Aorta (tissue), 5 donors: ENCODE measurements around the gene LRP1B. TPM values are rescaled to one million over a fixed set of nuclear protein-coding genes. Genes with fewer than 3 reads are reported as not detected.

Source experiments
- ATAC-seq: fragments of 200-7000 bp; cut with Tn5 transposase; one replicate; pipeline ENCODE4 v1.9.1; 2022; ENCODE audit warnings: moderate library complexity; ENCODE audit not compliant: low FRiP score
- DNase-seq, 2 donors: peaks; one replicate each; pipeline ENCODE4 v3.0.0-alpha.2; 2020
- H3K27ac ChIP-seq, 2 donors: one replicate each; pipeline ENCODE4 v1.5.1; 2013; ENCODE audit warnings: low read length in 2 of 2, mild to moderate bottlenecking in 2 of 2, moderate library complexity in 2 of 2, control low read depth in 1 of 2, inconsistent platforms in 1 of 2, low read depth in 1 of 2
- H3K27me3 ChIP-seq, 2 donors: one replicate each; pipeline ENCODE4 v1.6.1; 2013; ENCODE audit warnings: control low read depth in 1 of 2, low read length in 1 of 2, mild to moderate bottlenecking in 1 of 2, moderate library complexity in 1 of 2; ENCODE audit not compliant: insufficient read depth in 2 of 2, control insufficient read depth in 1 of 2
- H3K36me3 ChIP-seq, 2 donors: one replicate each; pipeline ENCODE4 v1.6.1; 2013; ENCODE audit warnings: control low read depth in 1 of 2, low read length in 1 of 2, mild to moderate bottlenecking in 1 of 2; ENCODE audit not compliant: insufficient read depth in 2 of 2, control insufficient read depth in 1 of 2
- H3K4me1 ChIP-seq, 2 donors: one replicate each; pipeline ENCODE4 v1.6.1; 2013; ENCODE audit warnings: low read length in 2 of 2, control low read depth in 1 of 2, mild to moderate bottlenecking in 1 of 2, moderate library complexity in 1 of 2; ENCODE audit not compliant: insufficient read depth in 2 of 2, control insufficient read depth in 1 of 2
- H3K4me3 ChIP-seq, 2 donors: one replicate each; pipeline ENCODE4 v1.5.1; 2013; ENCODE audit warnings: low read length in 2 of 2, control low read depth in 1 of 2, mild to moderate bottlenecking in 1 of 2
- H3K9me3 ChIP-seq: one replicate; pipeline ENCODE4 v1.6.1; 2013; ENCODE audit warnings: mild to moderate bottlenecking, low read length; ENCODE audit not compliant: control insufficient read depth
- WGBS, 2 donors: extraction: QIAGEN DNeasy Blood & Tissue Kit; methylation state at CpG; one replicate each; pipeline ENCODE4 v1.1.7; 2013; 5-methylcytosine and 5-hydroxymethylcytosine counted together
- intact Hi-C, 2 donors: fragments of 100-400 bp; cut with DNase I; formaldehyde crosslinking; loops; one replicate each; pipeline versions ENCODE4 v1.14.2 to v1.15.0; 2022
- polyA plus RNA-seq, 2 donors: library from polyadenylated mRNA; stranded (reverse); fragments of 200-250 nt; gene quantifications; one replicate each; pipeline ENCODE4 v1.2.3, GENCODE V29; 2013
- total RNA-seq, 2 donors: library from RNA; stranded (reverse); fragmentation: NEBNext Ultra II Directional; extraction: Animal tissue kit (Norgen Biotek cat#: 25700); gene quantifications; one replicate each; pipeline ENCODE4 v1.2.1, GENCODE V29; 2021
- donor health status: healthy with polysubstance abuse.
- donor health status: Bipolar disorder and iron deficiency.
- donor health status: DM: no; HTN: no; CAD: no.
- donor health status: DM: no; HTN: no; CAD: no.
- donor health status: DM: yes; HTN: yes; CAD: no.

Gene LRP1B
- total and polyA plus RNA-seq, 4 donors, result 0.33 to 0.94 TPM; not detected in 2

- Histone ChIP-seq H3K36me3 (no peaks in the 10 kb centered on the region), H3K4me3 (no peak overlapping the region), H3K9me3 (no peaks in the 10 kb centered on the region), H3K27me3 (no peaks in the 10 kb centered on the region), H3K4me1 (no peaks in the 10 kb centered on the region), H3K27ac (no peak overlapping the region)
- no peak for ATAC-seq
- 31% methylated on average over 3 of the region's 3 CpGs for WGBS, 2 donors
- intact Hi-C loops, result no loop called here
- no peak for DNase-seq
Observed at GRCh38 chr2:140814141-140814540, 1316.7 kb downstream of the LRP1B start.

GRCh38 chr2:140808820-140809219, 1322.0 kb downstream of the LRP1B start:
- Histone ChIP-seq H3K36me3 (no peaks in the 10 kb centered on the region), H3K27me3 (no peaks in the 10 kb centered on the region), H3K27ac (no peak overlapping the region), H3K4me3 (no peak overlapping the region), H3K4me1 (no peaks in the 10 kb centered on the region), H3K9me3 (no peaks in the 10 kb centered on the region)
- WGBS, 2 donors, result 88 to 93% methylated on average over 1 of the region's 1 CpG
- DNase-seq (no peak), ATAC-seq (no peak)
- intact Hi-C loops, result no loop called here

- ATAC-seq, result no peak
- WGBS, 2 donors, result 20 to 26% methylated on average over 1 of the region's 1 CpG
- Histone ChIP-seq H3K9me3 (no peaks in the 10 kb centered on the region), H3K4me1 (no peaks in the 10 kb centered on the region), H3K27ac (no peak overlapping the region), H3K36me3 (no peaks in the 10 kb centered on the region), H3K27me3 (no peaks in the 10 kb centered on the region), H3K4me3 (no peak overlapping the region)
- DNase-seq, result no peak
- intact Hi-C loops, result no loop called here
Observed at GRCh38 chr2:140808211-140808610, 1322.6 kb downstream of the LRP1B start.

- intact Hi-C loops, result no loop called here
- DNase-seq (no peak), ATAC-seq (no peak)
- no peaks in the 10 kb centered on the region for H3K4me1 ChIP-seq
- no peaks in the 10 kb centered on the region for H3K36me3 ChIP-seq
- no peak overlapping the region for H3K4me3 ChIP-seq
- no peaks in the 10 kb centered on the region for H3K9me3 ChIP-seq
- WGBS, 2 donors, result 78 to 82% methylated on average over 1 of the region's 1 CpG
- H3K27me3 ChIP-seq, result no peaks in the 10 kb centered on the region
- H3K27ac ChIP-seq, result no peak overlapping the region
Observed at GRCh38 chr2:140804700-140805260, 1326.0 kb downstream of the LRP1B start.

- Histone ChIP-seq H3K27ac (no peak overlapping the region), H3K4me3 (no peak overlapping the region), H3K27me3 (no peaks in the 10 kb centered on the region), H3K4me1 (no peaks in the 10 kb centered on the region), H3K9me3 (no peaks in the 10 kb centered on the region), H3K36me3 (no peaks in the 10 kb centered on the region)
- intact Hi-C loops, result no loop called here
- 91 to 92% methylated on average over 3 of the region's 3 CpGs for WGBS, 2 donors
- no peak for DNase-seq
- ATAC-seq, result no peak
Observed at GRCh38 chr2:140801311-140801710, 1329.5 kb downstream of the LRP1B start.

GRCh38 chr2:140797718-140798117, 1333.1 kb downstream of the LRP1B start:
- intact Hi-C loops, result no loop called here
- H3K27me3 ChIP-seq, result no peaks in the 10 kb centered on the region
- H3K9me3 ChIP-seq, result no peaks in the 10 kb centered on the region
- 84 to 87% methylated on average over 4 of the region's 4 CpGs for WGBS, 2 donors
- ATAC-seq, result no peak
- no peaks in the 10 kb centered on the region for H3K4me1 ChIP-seq
- no peak overlapping the region for H3K27ac ChIP-seq
- no peak for DNase-seq
- H3K4me3 ChIP-seq, result no peak overlapping the region
- H3K36me3 ChIP-seq, result no peaks in the 10 kb centered on the region

GRCh38 chr2:140791802-140792201, 1339.0 kb downstream of the LRP1B start:
- H3K27ac ChIP-seq, result no peak overlapping the region
- intact Hi-C loops, result no loop called here
- H3K9me3 ChIP-seq, result no peaks in the 10 kb centered on the region
- no peak overlapping the region for H3K4me3 ChIP-seq
- 49 to 68% methylated on average over 2 of the region's 2 CpGs for whole genome bisulfite sequencing, 2 donors
- DNase-seq, result no peak
- H3K36me3 ChIP-seq, result no peaks in the 10 kb centered on the region
- ATAC-seq, result no peak
- H3K27me3 ChIP-seq, result no peaks in the 10 kb centered on the region
- no peaks in the 10 kb centered on the region for H3K4me1 ChIP-seq

- Histone ChIP-seq H3K36me3 (no peaks in the 10 kb centered on the region), H3K4me3 (no peak overlapping the region), H3K27ac (no peak overlapping the region), H3K27me3 (no peaks in the 10 kb centered on the region), H3K9me3 (no peaks in the 10 kb centered on the region), H3K4me1 (no peaks in the 10 kb centered on the region)
- 86 to 90% methylated on average over 2 of the region's 2 CpGs for WGBS, 2 donors
- intact Hi-C loops, result no loop called here
- DNase-seq (no peak), ATAC-seq (no peak)
Observed at GRCh38 chr2:140786585-140786984, 1344.2 kb downstream of the LRP1B start.

- no peaks in the 10 kb centered on the region for H3K9me3 ChIP-seq
- intact Hi-C loops, result no loop called here
- H3K4me3 ChIP-seq, result no peak overlapping the region
- no peaks in the 10 kb centered on the region for H3K36me3 ChIP-seq
- H3K27ac ChIP-seq, result no peak overlapping the region
- H3K27me3 ChIP-seq, result no peaks in the 10 kb centered on the region
- ATAC-seq, result no peak
- H3K4me1 ChIP-seq, result no peaks in the 10 kb centered on the region
- DNase-seq, result no peak
Observed at GRCh38 chr2:140775411-140775810, 1355.4 kb downstream of the LRP1B start.
